GM19239 (cell line): ENCODE measurements around the gene FZD4.
"Not testable (repeated sequence)": the region's sequence is repeated elsewhere in the genome, so short reads cannot be mapped to it uniquely, and the experiment has no call there.

Experiments used
- DNase-seq: peaks from one replicate; pipeline ENCODE4 v3.0.0; 2011; ENCODE audit warnings: low spot score; ENCODE audit not compliant: insufficient read length
- FAIRE-seq: peaks from 2 replicates; lab custom pipeline; 2011; peaks lifted over from hg19 to GRCh38; lab: Jason Lieb, UNC

The FZD4 gene

GRCh38 chr11:86916330-86916729, 38.9 kb downstream of the FZD4 start:
- DNase-seq, result no peak
- no peak for FAIRE-seq

GRCh38 chr11:86915850-86916249, 39.3 kb downstream of the FZD4 start:
- not testable (repeated sequence) for FAIRE-seq, DNase-seq

DNA sequence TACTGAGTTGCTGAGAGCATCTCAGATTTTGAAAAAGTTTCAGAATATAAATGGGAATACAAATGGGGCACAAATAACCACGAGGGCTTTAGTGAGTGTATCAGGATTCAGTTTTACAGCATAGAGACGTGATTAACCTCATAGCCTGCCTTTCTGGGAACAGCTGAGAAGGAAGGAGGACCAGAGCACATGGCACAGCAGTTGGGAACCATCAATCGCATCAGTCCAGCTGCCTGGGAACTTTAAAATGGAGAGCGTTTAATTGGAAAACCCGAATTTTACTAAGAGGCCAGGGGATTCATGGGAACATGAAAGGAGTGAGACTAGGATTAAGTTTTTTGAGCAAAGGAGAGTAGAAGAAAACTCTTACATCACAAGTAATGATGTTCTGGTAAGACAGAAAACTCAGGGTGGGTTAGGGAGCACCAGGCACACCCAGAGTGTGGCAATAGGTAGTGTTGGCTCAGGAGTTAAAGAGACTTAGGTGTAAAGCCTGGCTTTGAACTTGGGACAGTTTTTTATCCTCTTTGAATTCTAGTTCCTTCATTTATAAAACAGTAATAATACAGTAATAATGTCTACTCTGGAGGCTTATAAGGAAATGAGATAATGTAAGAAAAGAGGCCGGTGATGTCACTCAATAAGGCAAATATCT, 40.2 kb downstream of the FZD4 start:
- no peak for FAIRE-seq
- no peak for DNase-seq

DNA sequence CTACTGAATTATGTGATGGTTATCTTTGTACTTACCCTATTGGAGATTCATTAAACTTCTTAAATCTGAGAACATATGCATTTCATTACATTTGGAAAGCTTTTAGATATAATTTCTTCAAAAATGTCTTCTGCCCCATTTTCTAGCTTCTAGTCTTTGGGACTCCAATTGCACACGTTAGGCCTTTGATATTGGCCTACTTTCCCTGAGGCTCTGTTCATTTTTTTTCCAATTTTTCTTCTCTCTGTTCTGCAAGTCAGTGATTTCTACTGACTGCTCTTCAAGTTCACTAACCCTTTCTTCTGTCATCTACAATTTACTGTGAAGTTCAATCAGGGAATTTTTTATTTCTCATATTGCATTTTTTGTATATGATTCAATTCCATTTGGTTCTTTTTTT, 43.0 kb downstream of the FZD4 start:
- no peak for DNase-seq
- FAIRE-seq, result no peak

DNA sequence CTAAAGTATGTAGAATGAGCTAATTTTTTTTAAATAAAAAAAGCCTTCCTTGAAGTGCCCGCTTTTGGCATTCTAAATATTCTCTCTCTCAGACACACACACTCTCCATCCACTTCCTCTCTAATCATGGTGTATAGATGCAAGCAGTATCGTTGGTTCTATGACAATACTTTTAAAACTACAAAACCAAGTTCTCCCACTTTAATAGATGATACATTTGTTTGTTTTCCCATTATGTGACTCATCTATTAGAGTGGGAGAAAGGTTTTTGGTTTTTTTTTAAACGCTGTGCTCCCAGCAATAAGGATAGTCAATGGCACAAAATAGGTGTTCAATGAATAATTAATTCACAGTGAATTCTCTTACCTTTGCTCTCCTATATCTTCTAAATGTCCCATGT, 44.6 kb downstream of the FZD4 start:
- DNase-seq (no peak), FAIRE-seq (no peak)

DNA sequence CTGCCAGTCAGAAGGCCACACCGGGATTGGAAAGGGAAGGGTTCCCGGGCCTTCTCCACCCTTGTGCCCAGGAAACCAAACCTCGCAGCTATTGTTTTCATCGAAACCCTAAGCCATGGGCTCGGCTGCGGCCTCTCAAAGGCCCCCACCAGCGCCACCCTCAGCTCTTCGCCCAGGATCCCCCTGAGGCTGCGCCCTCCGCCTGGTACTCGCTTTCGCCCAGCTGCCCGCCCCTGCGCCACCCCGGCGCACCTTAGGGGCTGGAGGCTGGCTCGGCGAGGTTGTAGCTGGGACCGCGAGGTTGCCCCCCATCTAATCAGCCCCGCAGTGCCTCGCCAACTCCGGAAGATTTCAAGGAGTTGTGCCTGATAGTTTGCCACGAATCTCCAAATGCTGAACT, 49.0 kb downstream of the FZD4 start:
- DNase-seq (no peak), FAIRE-seq (no peak)

- FAIRE-seq (no peak), DNase-seq (no peak)
Observed at GRCh38 chr11:86905252-86905651, 49.9 kb downstream of the FZD4 start.

GRCh38 chr11:86904001-86904400, 51.2 kb downstream of the FZD4 start:
- FAIRE-seq (no peak), DNase-seq (no peak)

GRCh38 chr11:86902345-86902744, 52.9 kb downstream of the FZD4 start:
- DNase-seq (no peak), FAIRE-seq (no peak)

DNA sequence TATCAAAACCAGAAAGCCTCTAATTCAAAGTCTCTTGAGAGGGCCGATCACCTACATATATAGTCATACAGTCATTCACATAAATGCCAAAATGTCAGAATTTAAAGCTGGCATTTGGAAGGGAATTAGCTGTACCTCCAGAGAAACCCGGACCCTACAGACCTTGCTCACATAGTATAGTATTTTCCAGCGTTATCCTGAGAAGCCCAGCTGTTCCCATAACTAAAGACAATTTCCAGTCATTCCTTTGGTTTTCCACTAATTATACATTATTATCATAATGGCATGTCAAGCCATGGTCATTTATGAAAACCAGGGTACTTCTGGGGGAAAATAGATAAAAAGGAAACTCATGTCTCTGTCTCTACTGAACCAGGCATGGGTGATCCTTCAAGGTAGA, 53.6 kb downstream of the FZD4 start:
- FAIRE-seq, result no peak
- DNase-seq, result no peak

DNA sequence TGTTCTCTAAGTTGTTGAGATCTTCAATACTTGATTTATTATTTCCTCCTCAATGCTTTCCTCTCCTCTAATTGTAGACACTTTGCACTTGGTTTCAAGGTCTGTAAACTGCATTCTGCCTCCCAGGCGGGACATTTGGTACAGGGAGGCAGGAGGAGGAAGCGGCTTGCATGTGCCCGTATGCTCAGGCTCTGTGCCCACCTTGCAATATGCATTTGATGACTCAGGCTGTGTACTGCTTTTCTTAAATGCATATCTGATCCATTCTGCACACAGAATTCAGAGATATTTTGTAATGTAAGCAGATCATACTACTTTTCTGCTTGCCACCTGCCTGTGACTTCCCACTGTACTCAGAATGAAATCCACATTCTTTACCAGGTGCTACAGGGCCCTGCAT, 55.0 kb downstream of the FZD4 start:
- FAIRE-seq, result no peak
- no peak for DNase-seq

DNA sequence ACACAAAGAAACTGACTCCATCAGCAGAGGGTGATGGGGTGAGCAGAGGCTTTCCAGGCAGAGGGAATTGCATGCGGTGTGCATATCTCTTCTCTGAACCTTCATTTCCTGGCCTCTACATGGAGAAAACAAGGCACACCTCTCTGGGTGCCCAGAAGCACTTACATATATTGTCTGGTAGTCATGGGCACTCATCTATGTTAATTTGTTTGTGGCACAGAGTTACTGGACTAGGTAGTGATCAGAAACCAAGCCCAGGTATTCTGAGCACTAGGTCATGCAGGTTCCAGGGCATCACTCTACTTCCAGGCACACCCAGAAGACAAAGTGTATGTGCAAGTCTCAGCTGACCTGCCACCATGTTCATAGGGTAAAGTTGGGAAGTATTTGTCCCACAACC, 56.5 kb downstream of the FZD4 start:
- FAIRE-seq (no peak), DNase-seq (no peak)

DNA sequence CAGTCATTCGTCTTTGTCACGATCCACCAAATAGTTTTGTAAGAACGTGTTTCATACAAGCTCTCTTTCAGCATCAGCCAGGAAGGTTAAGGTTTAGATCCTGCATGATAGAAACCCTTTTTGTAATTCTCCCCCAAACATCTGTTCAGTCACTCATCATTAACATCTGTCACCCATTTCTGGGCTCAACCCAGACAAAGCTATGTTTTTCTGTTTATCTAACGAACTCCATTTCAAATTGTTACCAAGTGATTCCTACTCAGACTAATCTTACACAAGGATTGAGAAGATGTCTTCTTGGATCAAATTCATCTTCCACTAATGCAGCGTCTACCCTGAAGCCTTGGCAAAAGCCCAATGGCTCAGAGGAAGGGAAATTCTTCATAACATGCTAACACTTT, 58.8 kb downstream of the FZD4 start:
- no peak for DNase-seq
- FAIRE-seq, result no peak
